ENCODE data around the gene CD7.

The CD7 gene

GRCh38 chr17:82325286-82326180 lies 8.1 kb upstream of the CD7 start:
- Histone ChIP-seq H3K79me2 (ENCODE audit: insufficient read depth, low read length) (no peaks in the 10 kb centered on the region), H4K20me1 (ENCODE audit: insufficient read depth, low read length) (no peaks in the 10 kb centered on the region), H3F3A (ENCODE audit: insufficient read depth, low read length) (no peaks in the 10 kb centered on the region), H2AFZ (ENCODE audit: low read length) (no peak overlapping the region), H3K27ac (ENCODE audit: low read depth, low read length, poor library complexity, severe bottlenecking) (no peak overlapping the region), H3K9me3 (ENCODE audit: low read length) (no peaks in the 10 kb centered on the region), H3K9me2 (ENCODE audit: low read depth, low read length) (no peaks in the 10 kb centered on the region), H3K27me3 (ENCODE audit: insufficient read depth, low read length) (peaks cover 14% of the 10 kb centered on the region), H3K4me3 (ENCODE audit: low read depth, low read length, poor library complexity, severe bottlenecking) (no peak overlapping the region), H3K4me1 (ENCODE audit: insufficient read depth, low read length, severe bottlenecking) (peaks cover 10% of the 10 kb centered on the region), H3K36me3 (ENCODE audit: insufficient read depth, low read length) (no peaks in the 10 kb centered on the region), H3K4me2 (ENCODE audit: low read length) (no peak overlapping the region), H3K9ac (ENCODE audit: low read length) (no peak overlapping the region)
- TF ChIP-seq CTCF (IDR thresholded peaks at IDR 0.05; ENCODE audit: low read length): no peak
- no peak for TF ChIP-seq EZH2 (IDR thresholded peaks at IDR 0.05; ENCODE audit: borderline replicate concordance, low read length)

- TF ChIP-seq CTCF (IDR thresholded peaks at IDR 0.05; ENCODE audit: low read length) (no peak), EZH2 (IDR thresholded peaks at IDR 0.05; ENCODE audit: borderline replicate concordance, low read length) (no peak)
- no peak overlapping the region for H3K9ac ChIP-seq (ENCODE audit: low read length)
- H4K20me1 ChIP-seq (ENCODE audit: insufficient read depth, low read length): no peaks in the 10 kb centered on the region
- H3K27me3 ChIP-seq (ENCODE audit: insufficient read depth, low read length): peaks cover 14% of the 10 kb centered on the region
- no peaks in the 10 kb centered on the region for H3K79me2 ChIP-seq (ENCODE audit: insufficient read depth, low read length)
- no peaks in the 10 kb centered on the region for H3K9me2 ChIP-seq (ENCODE audit: low read depth, low read length)
- H3K27ac ChIP-seq (ENCODE audit: low read depth, low read length, poor library complexity, severe bottlenecking): no peak overlapping the region
- H3K4me2 ChIP-seq (ENCODE audit: low read length): no peak overlapping the region
- no peaks in the 10 kb centered on the region for H3F3A ChIP-seq (ENCODE audit: insufficient read depth, low read length)
- no peak overlapping the region for H2AFZ ChIP-seq (ENCODE audit: low read length)
- H3K4me3 ChIP-seq (ENCODE audit: low read depth, low read length, poor library complexity, severe bottlenecking): no peak overlapping the region
- H3K4me1 ChIP-seq (ENCODE audit: insufficient read depth, low read length, severe bottlenecking): peaks cover 10% of the 10 kb centered on the region
- no peaks in the 10 kb centered on the region for H3K36me3 ChIP-seq (ENCODE audit: insufficient read depth, low read length)
- no peaks in the 10 kb centered on the region for H3K9me3 ChIP-seq (ENCODE audit: low read length)
Measured at GRCh38 chr17:82324566-82325285, 7.3 kb upstream of the CD7 start.

- Histone ChIP-seq H3K4me2 (ENCODE audit: low read length) (no peak overlapping the region), H3K9me3 (ENCODE audit: low read length) (no peaks in the 10 kb centered on the region)
Measured at GRCh38 chr17:82323514-82324234, 6.3 kb upstream of the CD7 start.

More at GRCh38 chr17:82323514-82324234, 6.3 kb upstream of the CD7 start:
- TF ChIP-seq CTCF (IDR thresholded peaks at IDR 0.05; ENCODE audit: low read length) (no peak), EZH2 (IDR thresholded peaks at IDR 0.05; ENCODE audit: borderline replicate concordance, low read length) (no peak)
- Histone ChIP-seq H3K4me3 (ENCODE audit: low read depth, low read length, poor library complexity, severe bottlenecking) (no peak overlapping the region), H3K36me3 (ENCODE audit: insufficient read depth, low read length) (no peaks in the 10 kb centered on the region), H4K20me1 (ENCODE audit: insufficient read depth, low read length) (no peaks in the 10 kb centered on the region), H3K4me1 (ENCODE audit: insufficient read depth, low read length, severe bottlenecking) (peaks cover 10% of the 10 kb centered on the region), H3K79me2 (ENCODE audit: insufficient read depth, low read length) (no peaks in the 10 kb centered on the region), H3K27me3 (ENCODE audit: insufficient read depth, low read length) (peaks cover 14% of the 10 kb centered on the region), H3K9me2 (ENCODE audit: low read depth, low read length) (no peaks in the 10 kb centered on the region), H3K9ac (ENCODE audit: low read length) (no peak overlapping the region), H3F3A (ENCODE audit: insufficient read depth, low read length) (no peaks in the 10 kb centered on the region; the same call in 1 of the 2 replicates), H3K27ac (ENCODE audit: low read depth, low read length, poor library complexity, severe bottlenecking) (no peak overlapping the region), H2AFZ (ENCODE audit: low read length) (no peak overlapping the region)

All from OCI-LY1 (cell line).